Right atrium auricular region (tissue), 2 donors: ENCODE results near the gene HES3. TPM values are rescaled to one million over a fixed set of nuclear protein-coding genes. Genes with fewer than 3 reads are reported as not detected.
"Not testable (repeated sequence)": the region's sequence is repeated elsewhere in the genome, so short reads cannot be mapped to it uniquely, and the experiment has no call there.

ENCODE experiments used
- DNase-seq: peaks from one replicate; pipeline ENCODE4 v3.0.0-alpha.2; 2019; ENCODE audit warnings: low spot score
- H3K27ac ChIP-seq, 2 donors: fragments of 200-600 bp; sonication (generic); 1 replicate in 1 of 2; 2 replicates in 1 of 2; pipeline ENCODE4 v1.5.1; 2016 to 2019
- H3K27me3 ChIP-seq, 2 donors: fragments of 200-600 bp; sonication (generic); one replicate each; pipeline versions ENCODE4 v1.5.1 to v1.6.0; 2017 to 2019
- H3K36me3 ChIP-seq: fragments of 200-600 bp; sonication (generic); one replicate; pipeline ENCODE4 v1.5.1; 2016
- H3K4me1 ChIP-seq, 2 donors: fragments of 200-600 bp; sonication (generic); one replicate each; pipeline versions ENCODE4 v1.5.1 to v1.6.0; 2017 to 2019
- H3K4me3 ChIP-seq, 2 donors: fragments of 200-600 bp; sonication (generic); 1 replicate in 1 of 2; 2 replicates in 1 of 2; pipeline ENCODE4 v1.5.1; 2017 to 2019; ENCODE audit warnings: mild to moderate bottlenecking in 1 of 2, moderate library complexity in 1 of 2
- H3K9me3 ChIP-seq, 2 donors: fragments of 200-600 bp; sonication (generic); one replicate each; pipeline ENCODE4 v1.5.1; 2019
- total RNA-seq, 2 donors: library from RNA; depleted of rRNA; stranded (reverse); fragments of >200 nt; gene quantifications; one replicate each; pipeline ENCODE4 v1.1.0, GENCODE V29; 2016
- TF ChIP-seq, protein P1 (sequence below), 2 donors: fragments of 200-600 bp; sonication (generic); IDR thresholded peaks; one replicate each; pipeline ENCODE4 v1.5.1; 2019; ENCODE audit warnings: antibody characterized with exemption in 2 of 2

Gene HES3
- total RNA-seq, 2 donors from 2014 or later, result not detected

DNA sequence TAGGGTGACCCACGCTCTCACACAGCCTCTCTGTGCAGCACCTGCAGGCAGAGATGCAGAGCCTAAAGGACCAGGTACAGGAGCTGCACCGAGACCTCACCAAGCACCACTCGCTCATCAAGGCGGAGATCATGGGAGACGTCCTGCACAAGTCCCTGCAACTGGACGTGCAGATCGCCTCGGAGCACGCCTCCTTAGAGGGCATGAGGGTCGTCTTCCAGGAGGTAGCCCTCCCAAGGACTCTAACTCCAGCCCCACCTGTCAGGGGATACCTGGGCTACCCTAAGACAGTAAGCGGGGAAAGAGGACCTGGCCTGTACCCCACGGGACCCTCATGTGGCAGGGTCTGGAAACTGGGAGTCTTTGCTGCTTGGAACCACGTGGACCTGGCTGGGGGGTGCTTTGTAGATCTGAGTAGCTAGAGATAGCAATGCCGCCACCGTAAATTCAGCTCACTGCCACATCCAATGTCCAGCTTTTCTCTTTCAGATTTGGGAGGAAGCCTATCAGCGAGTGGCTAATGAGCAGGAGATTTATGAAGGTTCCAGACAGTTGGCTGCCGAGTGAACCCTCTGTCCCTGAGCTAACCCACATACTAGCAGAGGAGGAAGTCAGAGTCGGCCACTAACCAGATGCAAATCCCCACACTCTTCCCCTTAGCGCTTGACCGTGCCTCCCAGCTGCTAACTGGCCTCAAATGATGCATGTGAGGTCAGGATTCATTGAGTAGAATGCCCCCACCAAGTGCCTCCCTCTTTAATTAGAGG lies 31.6 kb upstream of the HES3 start:
- no peaks in the 10 kb centered on the region for H3K27me3 ChIP-seq
- peaks cover 0 to 23% of the 10 kb centered on the region in 2 donors for H3K4me1 ChIP-seq
- no peaks in the 10 kb centered on the region for H3K9me3 ChIP-seq
- TF ChIP-seq, protein P1, sequence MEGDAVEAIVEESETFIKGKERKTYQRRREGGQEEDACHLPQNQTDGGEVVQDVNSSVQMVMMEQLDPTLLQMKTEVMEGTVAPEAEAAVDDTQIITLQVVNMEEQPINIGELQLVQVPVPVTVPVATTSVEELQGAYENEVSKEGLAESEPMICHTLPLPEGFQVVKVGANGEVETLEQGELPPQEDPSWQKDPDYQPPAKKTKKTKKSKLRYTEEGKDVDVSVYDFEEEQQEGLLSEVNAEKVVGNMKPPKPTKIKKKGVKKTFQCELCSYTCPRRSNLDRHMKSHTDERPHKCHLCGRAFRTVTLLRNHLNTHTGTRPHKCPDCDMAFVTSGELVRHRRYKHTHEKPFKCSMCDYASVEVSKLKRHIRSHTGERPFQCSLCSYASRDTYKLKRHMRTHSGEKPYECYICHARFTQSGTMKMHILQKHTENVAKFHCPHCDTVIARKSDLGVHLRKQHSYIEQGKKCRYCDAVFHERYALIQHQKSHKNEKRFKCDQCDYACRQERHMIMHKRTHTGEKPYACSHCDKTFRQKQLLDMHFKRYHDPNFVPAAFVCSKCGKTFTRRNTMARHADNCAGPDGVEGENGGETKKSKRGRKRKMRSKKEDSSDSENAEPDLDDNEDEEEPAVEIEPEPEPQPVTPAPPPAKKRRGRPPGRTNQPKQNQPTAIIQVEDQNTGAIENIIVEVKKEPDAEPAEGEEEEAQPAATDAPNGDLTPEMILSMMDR (IDR thresholded peaks at IDR 0.05), result no peak
- H3K4me3 ChIP-seq, result no peak overlapping the region
- no peak for DNase-seq
- H3K36me3 ChIP-seq, result peaks cover 28% of the 10 kb centered on the region
- H3K27ac ChIP-seq, result no peak overlapping the region

DNA sequence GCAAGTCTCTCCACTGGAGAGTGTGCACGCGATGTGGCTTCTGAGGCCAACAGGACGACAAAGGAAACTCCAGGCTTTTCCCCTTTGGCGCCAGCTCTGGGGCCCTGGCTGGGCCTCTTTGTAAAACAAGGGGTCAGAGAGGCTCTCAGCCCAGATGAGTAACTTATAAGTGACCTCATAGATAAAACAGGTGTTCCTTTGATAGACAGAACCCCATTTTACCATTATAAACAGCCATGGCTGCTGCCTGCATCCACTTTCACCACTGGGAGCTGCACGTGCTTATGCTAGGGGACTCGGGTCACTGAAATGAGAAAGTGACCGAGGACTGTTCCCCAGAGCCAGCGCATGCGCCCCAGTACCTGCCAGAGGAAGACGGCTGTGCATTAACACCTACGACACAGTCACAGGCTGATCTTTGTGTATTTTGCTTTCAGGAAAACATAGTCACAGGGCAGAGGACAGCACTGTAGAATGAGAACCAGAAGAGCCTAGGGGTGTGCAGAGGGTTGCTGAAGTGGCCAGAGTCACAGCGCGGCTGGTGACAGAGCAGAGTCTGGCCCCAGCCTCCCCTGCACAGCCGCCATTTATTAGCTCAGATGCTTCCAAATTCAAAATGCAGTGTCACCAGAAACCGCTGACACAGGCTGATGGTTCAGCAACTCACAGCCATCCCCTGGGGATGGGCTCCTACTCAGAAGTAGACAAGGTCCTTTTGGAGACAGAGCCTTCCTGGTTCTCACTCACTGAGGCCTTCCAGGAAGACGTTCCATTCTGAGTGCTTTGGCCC lies 25.4 kb upstream of the HES3 start:
- Histone ChIP-seq H3K9me3 (no peaks in the 10 kb centered on the region), H3K27me3 (no peaks in the 10 kb centered on the region), H3K4me3 (no peak overlapping the region), H3K27ac (no peak overlapping the region), H3K4me1 (peaks cover 0 to 17% of the 10 kb centered on the region in 2 donors), H3K36me3 (peaks cover 24% of the 10 kb centered on the region)
- no peak for DNase-seq
- TF ChIP-seq, protein P1 (IDR thresholded peaks at IDR 0.05), result no peak

DNA sequence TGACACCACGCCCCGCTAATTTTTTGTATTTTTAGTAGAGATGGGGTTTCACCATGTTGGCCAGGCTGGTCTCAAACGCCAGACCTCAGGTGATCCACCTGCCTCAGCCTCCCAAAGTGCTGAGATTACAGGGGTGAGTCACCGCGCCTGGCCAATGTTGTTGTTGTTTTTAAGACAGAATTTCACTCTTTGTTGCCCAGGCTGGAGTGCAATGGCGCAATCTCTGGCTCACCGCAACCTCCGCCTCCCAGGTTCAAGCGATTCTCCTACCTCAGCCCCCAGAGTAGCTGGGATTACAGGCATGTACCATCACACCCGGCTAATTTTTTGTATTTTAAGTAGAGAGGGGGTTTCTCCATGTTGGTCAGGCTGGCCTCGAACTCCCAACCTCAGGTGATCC lies 24.3 kb upstream of the HES3 start:
- not testable (repeated sequence) for H3K27me3 ChIP-seq, DNase-seq, H3K4me3 ChIP-seq, H3K9me3 ChIP-seq, H3K27ac ChIP-seq
- H3K4me1 ChIP-seq, result peaks cover 0 to 28% of the 10 kb centered on the region in 2 donors
- H3K36me3 ChIP-seq, result peaks cover 35% of the 10 kb centered on the region

DNA sequence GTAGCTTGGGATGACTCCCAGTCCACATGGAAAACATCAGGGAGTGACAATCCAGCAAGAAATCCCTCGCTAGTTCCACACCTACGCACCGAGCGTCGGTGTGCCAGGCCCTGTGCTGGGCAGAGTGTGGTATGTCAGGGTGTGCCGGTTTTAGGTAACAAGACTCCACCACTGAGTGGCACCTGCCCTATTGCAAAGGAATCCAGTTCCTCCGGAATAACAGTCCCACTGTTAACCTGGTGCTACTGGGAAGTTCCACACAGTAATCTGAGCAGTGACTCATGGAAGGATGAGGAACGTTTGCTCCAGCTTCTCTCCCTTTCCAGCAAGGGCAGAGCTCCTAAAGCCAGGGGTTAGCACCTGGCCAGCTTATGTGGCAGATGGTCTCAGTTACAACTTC lies 23.7 kb upstream of the HES3 start:
- Histone ChIP-seq H3K27ac (no peak overlapping the region), H3K9me3 (no peaks in the 10 kb centered on the region), H3K4me3 (no peak overlapping the region), H3K36me3 (peaks cover 40% of the 10 kb centered on the region), H3K4me1 (peaks cover 0 to 34% of the 10 kb centered on the region in 2 donors), H3K27me3 (no peaks in the 10 kb centered on the region)
- no peak for DNase-seq
- TF ChIP-seq, protein P1 (IDR thresholded peaks at IDR 0.05), result no peak

DNA sequence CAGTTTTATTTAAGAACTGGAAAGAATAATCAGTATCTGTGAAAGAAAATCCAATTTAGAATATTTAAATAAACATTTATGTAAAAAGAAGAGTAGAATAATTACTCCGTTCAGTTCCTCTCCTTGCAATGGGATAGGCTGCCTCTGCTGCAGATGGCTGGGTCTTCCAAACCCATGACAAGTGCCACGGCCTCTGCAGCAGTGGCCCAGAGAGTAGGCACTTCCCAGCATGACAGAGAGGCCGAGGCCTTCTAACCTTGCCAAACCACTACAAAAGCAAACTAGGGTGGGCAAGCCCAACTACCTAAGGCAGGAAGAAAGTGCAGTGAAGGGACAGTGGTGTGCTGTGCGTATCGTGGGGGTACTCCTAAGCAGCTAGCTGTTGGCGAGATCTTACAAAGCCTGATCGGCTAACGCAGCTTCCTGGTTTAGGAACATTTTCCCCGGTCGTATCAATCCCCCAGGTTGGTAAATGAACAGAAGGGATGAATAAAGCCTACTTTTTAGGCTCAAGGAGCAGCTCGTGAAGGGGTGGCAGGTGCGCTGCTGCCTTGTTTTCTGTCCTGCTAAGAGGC lies 22.7 kb upstream of the HES3 start:
- TF ChIP-seq, protein P1 (IDR thresholded peaks at IDR 0.05), result no peak
- Histone ChIP-seq H3K9me3 (no peaks in the 10 kb centered on the region), H3K4me1 (peaks cover 0 to 41% of the 10 kb centered on the region in 2 donors), H3K27me3 (no peaks in the 10 kb centered on the region), H3K36me3 (peaks cover 35% of the 10 kb centered on the region), H3K27ac (no peak overlapping the region), H3K4me3 (no peak overlapping the region)
- DNase-seq, result no peak

DNA sequence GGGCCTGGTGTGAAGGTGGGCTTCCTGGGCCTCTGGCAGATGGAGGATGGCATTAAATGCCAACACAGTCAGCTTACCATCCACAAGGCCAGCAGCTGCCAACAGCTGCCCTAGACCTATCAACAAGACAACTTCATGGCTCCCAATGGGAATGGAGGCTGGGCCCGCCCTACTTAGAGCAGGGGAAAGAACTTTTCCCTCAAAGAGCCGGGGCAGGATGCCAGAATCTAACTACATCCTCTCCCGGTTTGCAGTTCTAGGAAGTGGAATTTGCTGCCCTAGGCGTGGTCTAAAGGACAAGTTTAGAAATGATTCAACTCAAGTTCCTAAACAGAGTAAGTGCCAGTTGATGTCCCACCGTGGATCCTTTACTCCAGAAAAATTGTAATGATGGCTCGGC lies 21.3 kb upstream of the HES3 start:
- TF ChIP-seq, protein P1 (IDR thresholded peaks at IDR 0.05), result no peak
- H3K4me1 ChIP-seq, result peaks cover 0 to 41% of the 10 kb centered on the region in 2 donors
- no peaks in the 10 kb centered on the region for H3K9me3 ChIP-seq
- H3K27ac ChIP-seq, result peak overlapping the region; percentile 70 to 80
- H3K36me3 ChIP-seq, result peaks cover 48% of the 10 kb centered on the region
- H3K27me3 ChIP-seq, result no peaks in the 10 kb centered on the region
- DNase-seq, result peak; percentile 81
- H3K4me3 ChIP-seq, result no peak overlapping the region
